HG03095 (cell line): Measurements from ENCODE around the gene EML1.

Source experiments
- ATAC-seq: cut with Tn5 transposase; IDR thresholded peaks from one replicate; pipeline ENCODE4 v1.9.1; 2021; ENCODE audit warnings: moderate library complexity; ENCODE audit not compliant: unreplicated experiment

EML1 gene

DNA sequence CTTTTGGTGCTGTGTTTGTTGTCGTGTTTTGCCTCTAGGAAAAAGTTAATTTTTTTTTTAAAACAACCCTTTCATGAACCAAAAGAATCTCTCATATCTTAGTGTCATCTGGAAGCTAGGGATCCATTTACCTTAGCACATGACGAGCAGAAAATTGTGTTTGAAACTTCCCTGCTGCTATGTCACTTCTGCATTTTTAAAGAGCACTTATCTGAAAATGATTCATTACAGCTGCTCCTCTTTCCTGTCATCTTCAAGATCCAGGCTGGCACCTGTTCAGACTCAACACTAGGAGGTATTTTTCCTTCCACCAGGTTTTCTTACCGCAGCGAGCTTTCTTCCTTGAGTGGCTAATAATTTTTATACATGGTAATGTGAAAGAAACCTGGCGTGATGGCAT lies 67.0 kb downstream of the EML1 start:
- ATAC-seq: no peak

- no peak for ATAC-seq
Observed at GRCh38 chr14:99862136-99862535, 68.9 kb downstream of the EML1 start.

DNA sequence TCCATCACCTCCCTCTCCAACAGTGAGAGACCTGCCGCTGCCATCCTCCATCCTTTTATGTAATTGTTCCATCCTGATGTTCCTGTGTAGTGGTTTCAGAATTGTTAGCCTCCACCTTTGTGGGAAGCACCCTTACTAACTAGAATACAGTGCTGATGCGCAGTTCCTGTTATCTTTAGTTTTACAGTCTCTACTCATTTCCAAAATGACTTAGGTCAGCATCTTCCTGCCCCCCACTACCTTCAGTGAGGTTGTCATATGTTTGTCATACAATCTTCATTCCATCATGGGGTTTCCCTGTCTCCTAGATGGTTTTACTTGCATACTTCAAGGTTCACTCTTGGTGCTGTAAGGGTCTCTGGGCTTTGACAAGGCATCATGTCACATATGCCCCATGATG lies 69.8 kb downstream of the EML1 start:
- ATAC-seq: no peak

DNA sequence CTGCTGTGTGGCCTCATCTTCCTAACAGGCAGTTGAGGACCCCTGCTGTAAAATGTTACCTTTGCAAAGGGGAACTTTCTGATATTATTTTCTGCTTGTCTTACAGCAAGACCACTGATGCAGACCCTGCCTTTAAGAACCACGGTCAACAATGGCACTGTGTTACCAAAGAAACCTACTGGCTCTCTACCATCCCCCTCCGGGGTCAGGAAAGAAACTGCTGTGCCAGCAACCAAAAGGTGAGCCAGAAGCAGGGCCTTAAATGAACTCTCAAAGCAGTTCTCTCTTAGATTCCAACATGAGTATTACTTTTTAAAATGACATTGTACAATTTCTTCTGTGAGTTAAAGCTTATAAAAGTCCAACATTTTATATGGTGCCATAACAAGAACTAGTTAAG lies 72.2 kb downstream of the EML1 start:
- ATAC-seq: no peak

DNA sequence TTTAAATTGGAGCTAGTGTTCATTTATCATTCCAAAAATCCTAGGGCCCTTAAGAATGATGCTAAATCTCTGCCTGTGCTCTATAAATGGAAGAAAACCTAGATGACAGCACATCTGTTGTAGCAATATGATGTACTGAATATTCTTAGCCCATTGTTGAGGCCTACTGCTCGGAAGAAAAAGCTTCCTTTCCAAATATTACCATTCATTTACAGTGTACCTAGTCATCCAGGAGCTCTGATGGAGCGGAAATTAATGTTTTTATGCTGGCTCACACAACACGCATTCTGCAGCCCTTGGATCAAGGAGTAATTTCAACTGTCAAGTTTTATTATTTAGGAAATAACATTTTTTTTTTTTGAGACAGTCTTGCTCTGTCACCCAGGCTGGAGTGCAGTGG lies 77.4 kb downstream of the EML1 start:
- no peak for ATAC-seq

- ATAC-seq: no peak
Observed at GRCh38 chr14:99871771-99872170, 78.6 kb downstream of the EML1 start.

DNA sequence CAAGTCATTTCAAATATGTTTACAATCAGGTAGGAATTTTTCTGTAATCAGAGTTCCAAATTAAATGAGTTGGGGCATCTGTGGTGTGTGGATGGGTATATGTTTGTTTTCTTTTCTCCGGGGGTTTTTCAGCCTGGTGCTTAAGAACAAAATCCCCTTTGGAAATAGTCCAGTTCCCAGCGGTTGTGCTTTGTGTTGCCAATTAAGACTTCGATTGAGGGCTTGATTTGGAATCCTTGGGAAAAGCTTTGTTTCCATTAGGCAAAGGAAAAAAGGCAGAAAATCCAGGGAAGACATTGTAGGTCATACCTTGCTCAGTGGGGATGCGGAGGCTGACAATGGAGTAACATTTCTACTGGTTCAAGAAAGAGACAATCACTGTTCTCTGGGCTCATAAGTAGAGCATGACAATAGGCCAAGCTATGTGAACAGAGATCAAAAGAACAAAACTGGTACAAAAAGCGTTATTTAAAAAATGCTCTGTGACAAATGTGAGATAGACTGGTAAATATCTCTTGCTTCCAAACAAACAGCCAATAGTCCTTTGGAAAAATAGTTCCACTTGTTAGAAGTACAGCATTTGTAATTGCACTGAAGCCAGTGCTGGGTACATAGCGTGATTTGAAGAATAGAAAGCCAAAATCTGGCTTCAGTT lies 79.7 kb downstream of the EML1 start:
- ATAC-seq: no peak

- no peak for ATAC-seq
Observed at GRCh38 chr14:99873653-99874052, 80.4 kb downstream of the EML1 start.

DNA sequence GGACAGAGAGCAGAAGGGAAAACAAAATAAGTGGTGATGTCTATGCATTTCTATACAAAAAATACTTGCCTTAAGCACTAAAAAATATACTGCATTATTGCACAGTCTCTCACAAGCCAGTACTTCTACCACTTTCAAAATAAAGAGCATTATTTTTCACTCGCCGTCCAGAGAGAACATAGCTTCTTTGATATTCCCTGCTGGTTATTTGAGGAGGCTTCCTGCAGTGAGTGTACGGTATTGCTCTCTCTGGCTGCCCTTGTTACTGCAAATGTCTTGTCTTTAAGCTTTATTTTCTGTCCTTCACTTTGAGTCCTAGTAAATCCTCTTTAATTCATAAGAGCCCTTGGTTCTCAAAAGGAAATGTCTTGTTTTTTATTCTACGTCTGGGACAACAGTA lies 81.1 kb downstream of the EML1 start:
- no peak for ATAC-seq

GRCh38 chr14:99875421-99875820 lies 82.2 kb downstream of the EML1 start:
- no peak for ATAC-seq

- ATAC-seq: no peak
Observed at GRCh38 chr14:99875836-99876235, 82.6 kb downstream of the EML1 start.

DNA sequence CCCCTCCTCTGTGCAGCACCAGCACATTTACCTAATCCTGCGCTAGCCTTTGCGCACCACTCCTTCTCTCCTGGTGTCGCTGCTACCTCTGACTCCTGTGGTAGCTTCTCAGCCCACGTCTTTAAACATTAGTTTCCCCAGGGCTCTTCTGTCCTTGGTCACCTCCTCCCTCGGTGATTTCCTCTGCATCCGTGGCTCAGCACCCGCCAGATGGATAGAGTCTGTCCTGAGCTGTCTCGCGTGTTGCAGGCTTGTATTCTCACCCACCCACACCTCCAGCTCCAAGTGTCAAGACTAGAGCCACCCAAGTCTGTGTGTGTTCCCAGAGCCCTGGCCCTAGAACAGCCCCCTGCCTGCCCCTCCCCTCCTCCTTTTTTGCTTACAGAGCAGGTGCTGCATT lies 83.2 kb downstream of the EML1 start:
- ATAC-seq: no peak

- no peak for ATAC-seq
Observed at GRCh38 chr14:99878563-99878962, 85.3 kb downstream of the EML1 start.

- ATAC-seq: no peak
Observed at GRCh38 chr14:99879401-99880295, 86.4 kb downstream of the EML1 start.

DNA sequence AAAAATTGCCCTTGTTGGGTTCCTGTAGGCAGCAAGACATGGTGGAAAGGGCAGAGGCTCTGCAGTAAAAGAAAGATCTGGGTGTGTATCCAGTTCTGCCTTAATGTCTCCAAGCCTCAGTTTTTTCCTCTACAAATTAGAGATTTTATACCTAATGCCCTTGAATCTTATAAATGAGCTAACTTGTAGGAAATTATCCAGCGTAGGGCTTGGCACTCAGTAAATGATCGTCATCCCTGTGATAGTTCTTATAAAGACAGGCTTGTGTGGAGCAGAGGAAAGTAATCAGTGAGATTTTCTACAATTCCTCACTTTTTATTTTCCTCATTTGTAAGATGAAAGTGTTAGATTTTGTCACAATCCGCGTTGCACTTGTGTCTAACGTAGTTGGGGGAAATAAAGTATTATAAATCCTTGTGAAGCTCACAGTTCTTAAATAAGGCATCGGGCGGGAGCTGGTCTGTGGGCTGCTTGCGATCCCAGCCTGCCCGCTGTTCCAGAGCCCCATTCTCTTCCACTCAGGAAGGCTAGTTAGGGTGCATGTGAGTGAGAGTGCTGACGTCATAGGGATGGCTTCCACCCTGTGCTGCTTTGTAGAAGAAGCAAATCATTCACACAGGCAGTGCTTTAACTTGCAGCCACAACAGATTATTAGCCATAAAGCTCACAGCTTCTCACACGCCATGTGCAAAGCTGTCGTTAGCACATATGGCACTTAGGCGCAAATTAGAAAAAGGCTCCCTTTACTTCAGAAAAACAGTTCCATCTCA lies 87.6 kb downstream of the EML1 start:
- no peak for ATAC-seq

GRCh38 chr14:99883866-99884650 lies 90.8 kb downstream of the EML1 start:
- no peak for ATAC-seq

- no peak for ATAC-seq
Observed at GRCh38 chr14:99884834-99885648, 91.8 kb downstream of the EML1 start.

- no peak for ATAC-seq
Observed at GRCh38 chr14:99885649-99885958, 92.4 kb downstream of the EML1 start.

DNA sequence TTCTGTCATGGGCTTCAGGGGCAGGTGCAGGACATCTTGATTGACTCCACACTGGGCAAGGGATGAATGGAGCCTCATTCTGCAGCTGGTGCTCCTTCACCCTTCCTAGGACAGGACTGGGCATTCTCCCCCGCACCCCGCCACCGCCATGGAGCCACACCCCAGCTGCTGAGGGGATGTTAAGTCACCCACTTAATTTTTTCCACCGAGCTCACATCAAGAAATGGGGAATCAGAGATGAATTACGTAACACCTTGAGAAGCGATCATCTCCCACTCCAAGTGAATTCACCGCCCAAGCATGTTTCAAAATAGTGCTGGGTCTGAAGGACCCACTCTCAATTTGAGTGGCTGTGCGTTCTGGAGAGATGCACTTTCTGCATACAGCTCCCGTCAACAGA lies 94.2 kb downstream of the EML1 start:
- no peak for ATAC-seq

DNA sequence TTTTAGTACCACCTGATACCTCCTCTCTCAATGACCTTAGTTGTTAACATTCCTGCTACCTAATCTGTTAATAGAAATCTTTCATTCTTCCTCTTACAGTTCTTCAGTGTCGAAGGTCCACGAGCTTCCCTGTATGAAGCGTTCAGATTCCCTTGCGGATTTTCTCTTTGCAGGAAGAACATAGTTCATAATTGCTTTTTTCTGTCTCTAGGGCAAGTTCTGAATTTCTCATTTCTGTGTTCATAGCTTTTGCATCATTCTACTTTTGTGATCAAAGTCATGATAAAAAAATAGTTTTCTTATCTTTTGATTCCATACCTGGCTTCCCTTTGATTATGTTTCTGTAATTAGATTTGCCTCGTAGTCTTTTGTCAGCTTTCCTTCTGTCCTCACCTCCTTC lies 94.9 kb downstream of the EML1 start:
- ATAC-seq: no peak
